Stimulated activated CD8-positive, alpha-beta memory T cell treated with anti-CD3 and anti-CD28 coated beads, Interleukin-2, amount 100 ng/mL, for 1 hour (primary cell): ENCODE measurements around the gene DNAAF5.
"Not testable (repeated sequence)": the region's sequence is repeated elsewhere in the genome, so short reads cannot be mapped to it uniquely, and the experiment has no call there.

Experiments
- DNase-seq, 2 donors: peaks; one replicate each; pipeline ENCODE4 v3.0.0-alpha.2; 2020; ENCODE audit warnings: low read depth in 2 of 2

Gene DNAAF5

GRCh38 chr7:747186-747585 is 20.7 kb downstream of the DNAAF5 start:
- DNase-seq, result no peak

GRCh38 chr7:748446-748845 is 21.9 kb downstream of the DNAAF5 start:
- DNase-seq, result no peak

GRCh38 chr7:749140-749551 is 22.6 kb downstream of the DNAAF5 start:
- no peak for DNase-seq

GRCh38 chr7:750111-750905 is 23.8 kb downstream of the DNAAF5 start:
- no peak for DNase-seq

- DNase-seq, result no peak
Observed at GRCh38 chr7:751826-752225, 25.3 kb downstream of the DNAAF5 start.

- DNase-seq, result not testable (repeated sequence)
Observed at GRCh38 chr7:752256-752655, 25.8 kb downstream of the DNAAF5 start.

GRCh38 chr7:753190-753589 is 26.7 kb downstream of the DNAAF5 start:
- DNase-seq, result no peak

GRCh38 chr7:754531-755412 is 28.3 kb downstream of the DNAAF5 start:
- no peak for DNase-seq

GRCh38 chr7:755413-755805 is 28.9 kb downstream of the DNAAF5 start:
- no peak for DNase-seq

GRCh38 chr7:756231-756927 is 29.9 kb downstream of the DNAAF5 start:
- DNase-seq, result no peak

- DNase-seq, result no peak
Observed at GRCh38 chr7:756928-757560, 30.5 kb downstream of the DNAAF5 start.

GRCh38 chr7:757741-758163 is 31.3 kb downstream of the DNAAF5 start:
- DNase-seq, result no peak

- DNase-seq, result no peak
Observed at GRCh38 chr7:759569-759968, 33.1 kb downstream of the DNAAF5 start.

- DNase-seq, result no peak
Observed at GRCh38 chr7:760006-760405, 33.5 kb downstream of the DNAAF5 start.

- no peak for DNase-seq
Observed at GRCh38 chr7:761101-761500, 34.6 kb downstream of the DNAAF5 start.

GRCh38 chr7:761631-762030 is 35.1 kb downstream of the DNAAF5 start:
- no peak for DNase-seq

GRCh38 chr7:762885-763284 is 36.4 kb downstream of the DNAAF5 start:
- no peak for DNase-seq

GRCh38 chr7:763762-764161 is 37.3 kb downstream of the DNAAF5 start:
- DNase-seq, result no peak

GRCh38 chr7:765383-765782 is 38.9 kb downstream of the DNAAF5 start:
- no peak for DNase-seq

- DNase-seq, result no peak
Observed at GRCh38 chr7:767580-767940, 41.1 kb downstream of the DNAAF5 start.

GRCh38 chr7:767941-768731 is 41.6 kb downstream of the DNAAF5 start:
- DNase-seq, result no peak
